Endothelial cell of umbilical vein (primary cell): ENCODE measurements around the gene TULP4. TPM values are rescaled to one million over a fixed set of nuclear protein-coding genes. Genes with fewer than 3 reads are reported as not detected.

Experiments used
- BruUV-seq: library from RNA; stranded (reverse); fragments of 400-500 nt; replicated peaks from 2 replicates; lab custom pipeline; 2021; lab: Mats Ljungman, UMichigan
- CTCF ChIA-PET: fragments of 300-600, 350-600 bp; sonication (Branson Sonifier 250); formaldehyde crosslinking; loops from one replicate; lab custom pipeline; 2021; ENCODE audit warnings: antibody characterized with exemption, inconsistent platforms; lab: Charles Lee
- POLR2A ChIA-PET: fragments of 300-600, 350-600 bp; sonication (Branson Sonifier 250); formaldehyde crosslinking; loops from one replicate; lab custom pipeline; 2021; ENCODE audit warnings: antibody characterized with exemption, inconsistent platforms; lab: Charles Lee
- DNase-seq: peaks from one replicate; pipeline ENCODE4 v3.0.0-alpha.2; 2011; ENCODE audit warnings: low read depth, low spot score
- FAIRE-seq: peaks from 2 replicates; lab custom pipeline; 2011; peaks lifted over from hg19 to GRCh38; lab: Jason Lieb, UNC
- H2AFZ ChIP-seq: 2 replicates; pipeline ENCODE4 v1.6.0; 2012; ENCODE audit warnings: low read depth, low read length, control low read depth, inconsistent platforms
- H3K27ac ChIP-seq: 2 replicates; pipeline ENCODE4 v1.5.1; 2011; ENCODE audit warnings: low read depth, mild to moderate bottlenecking, control low read depth, low read length, moderate library complexity; ENCODE audit not compliant: insufficient read depth
- H3K27me3 ChIP-seq, 2 experiments: 2 replicates each; pipeline versions ENCODE4 v1.6.0 to v1.6.1; 2011; ENCODE audit warnings: low read length in 2 of 2, mixed read lengths in 1 of 2; ENCODE audit not compliant: control insufficient read depth in 2 of 2, insufficient read depth in 2 of 2
- H3K36me3 ChIP-seq, 2 experiments: 2 replicates in 1 of 2; 3 replicates in 1 of 2; pipeline ENCODE4 v1.5.1; 2011; ENCODE audit warnings: low read length in 2 of 2, mild to moderate bottlenecking in 1 of 2, moderate library complexity in 1 of 2; ENCODE audit not compliant: control insufficient read depth in 2 of 2, insufficient read depth in 2 of 2; ENCODE audit errors: extremely low read depth in 1 of 2
- H3K4me1 ChIP-seq: 3 replicates; pipeline ENCODE4 v1.5.1; 2011; ENCODE audit warnings: mild to moderate bottlenecking, low read length; ENCODE audit not compliant: control insufficient read depth, insufficient read depth; ENCODE audit errors: extremely low read depth
- H3K4me2 ChIP-seq: 2 replicates; pipeline ENCODE4 v1.6.1; 2011; ENCODE audit warnings: low read length, control low read depth, mixed read lengths; ENCODE audit not compliant: insufficient read depth
- H3K4me3 ChIP-seq, 3 experiments: fragments of 200-600 bp in 1 of 3; sonication (generic), shearing (Covaris generic) in 1 of 3; replicated peaks in 1 of 3; 2 replicates each; pipeline ENCODE4 v1.5.1; 2011 to 2016; ENCODE audit warnings: control low read depth in 3 of 3, low read length in 3 of 3, mild to moderate bottlenecking in 2 of 3, inconsistent platforms in 1 of 3, low read depth in 1 of 3, moderate library complexity in 1 of 3; ENCODE audit not compliant: insufficient read depth in 1 of 3
- H3K79me2 ChIP-seq: 2 replicates; pipeline ENCODE4 v1.6.0; 2012; ENCODE audit warnings: low read length, inconsistent platforms; ENCODE audit not compliant: control insufficient read depth, insufficient read depth
- H3K9ac ChIP-seq: replicated peaks from 2 replicates; pipeline ENCODE3; 2011; ENCODE audit warnings: low read length, control low read depth; ENCODE audit not compliant: insufficient read depth; ENCODE audit errors: extremely low read depth
- H3K9me1 ChIP-seq: replicated peaks from 3 replicates; pipeline ENCODE4 v1.6.0; 2011; ENCODE audit warnings: mild to moderate bottlenecking, low read length; ENCODE audit not compliant: control insufficient read depth, insufficient read depth; ENCODE audit errors: extremely low read depth
- H3K9me3 ChIP-seq: replicated peaks from 2 replicates; pipeline ENCODE4 v1.5.1; 2012; ENCODE audit warnings: low read length, inconsistent platforms; ENCODE audit not compliant: control insufficient read depth, insufficient read depth
- H4K20me1 ChIP-seq: replicated peaks from 2 replicates; pipeline ENCODE3; 2011; ENCODE audit warnings: mild to moderate bottlenecking, low read length; ENCODE audit not compliant: control insufficient read depth, insufficient read depth; ENCODE audit errors: extremely low read depth
- FOS ChIP-seq: IDR thresholded peaks from 2 replicates; pipeline ENCODE4 v1.6.1; 2011; ENCODE audit warnings: mild to moderate bottlenecking, low read length, moderate library complexity, borderline replicate concordance; ENCODE audit not compliant: insufficient read depth
- GATA2 ChIP-seq: IDR thresholded peaks from 2 replicates; pipeline ENCODE4 v1.7.0; 2011; ENCODE audit warnings: low read depth, mild to moderate bottlenecking, moderate library complexity, mixed read lengths, low read length; ENCODE audit not compliant: insufficient read length, insufficient read depth
- JUN ChIP-seq: IDR thresholded peaks from 2 replicates; pipeline ENCODE4 v1.6.1; 2011; ENCODE audit warnings: borderline replicate concordance, low read depth; ENCODE audit not compliant: insufficient read length, insufficient read depth
- dilution Hi-C: fragments of 300-500 bp; cut with MboI; formaldehyde crosslinking; loops from one replicate; pipeline ENCODE4 v1.15.0; 2019; ENCODE audit warnings: low sequenced_read_pairs; ENCODE audit not compliant: extremely low pct_ligation_motif_present
- intact Hi-C: fragments of 100-400 bp; cut with micrococcal nuclease; formaldehyde crosslinking; loops from one replicate; pipeline ENCODE4 v1.10.0; 2022
- polyA plus RNA-seq, 4 experiments: library from polyadenylated mRNA; depleted of rRNA in 3 of 4; stranded (reverse) in 3 of 4; unstranded in 1 of 4; fragments of >200 nt; gene quantifications; 2 replicates each; pipeline versions ENCODE4 v1.2.1 to v1.2.3, GENCODE V29; 2011 to 2012; ENCODE audit warnings: missing spikeins in 1 of 4
- total RNA-seq: library from RNA; stranded (reverse); gene quantifications from 2 replicates; pipeline ENCODE4 v1.2.3, GENCODE V29; 2021
- TF ChIP-seq, protein P1 (sequence below), 2 donors: IDR thresholded peaks; 1 replicate in 1 of 2; 2 replicates in 1 of 2; pipeline ENCODE4 v1.5.1; 2011; ENCODE audit warnings: low read length in 2 of 2, mild to moderate bottlenecking in 2 of 2, moderate library complexity in 2 of 2, control low read depth in 1 of 2, inconsistent platforms in 1 of 2, low read depth in 1 of 2; ENCODE audit not compliant: insufficient read depth in 1 of 2; ENCODE audit errors: extremely low read depth in 1 of 2

Gene TULP4
- total and polyA plus RNA-seq, 2 donors (not counting 3 experiments of a cell fraction or from before 2014, with no cell fraction given): 10.8 to 55.1 TPM

DNA sequence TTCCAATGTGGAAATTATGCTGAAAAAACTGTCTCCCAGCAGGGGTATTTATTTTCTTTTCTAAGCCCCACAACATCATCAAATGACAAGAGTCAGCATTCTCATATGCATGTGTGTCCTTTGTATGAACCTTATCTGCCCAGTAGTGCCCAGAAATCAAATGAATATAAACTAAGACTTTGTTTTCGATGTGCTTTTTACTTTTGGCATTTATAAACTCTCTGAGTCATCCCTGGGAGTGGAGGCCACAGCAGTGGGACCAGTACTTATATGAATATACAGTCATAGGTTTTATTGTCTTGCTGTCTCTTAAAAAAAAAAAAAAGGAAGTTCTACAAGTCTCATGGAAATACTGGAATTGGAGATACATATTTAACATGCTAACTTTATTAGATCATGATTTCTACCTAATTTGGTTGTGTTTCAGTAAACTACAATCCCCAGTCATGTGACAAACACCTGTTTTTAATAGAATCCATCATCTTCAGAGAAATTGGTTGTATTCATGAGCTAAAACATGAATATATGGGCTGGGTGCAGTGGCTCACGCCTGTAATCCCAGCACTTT, 148.4 kb downstream of the TULP4 start:
- intact Hi-C loops (loop anchor here (1.0 kb wide), 1 partner anchor 51 kb away; no protein-coding TSS in a partner anchor), dilution Hi-C loops (no loop called here)
- no TSS peak for BruUV-seq
- H4K20me1 ChIP-seq: no peaks in the 10 kb centered on the region
- H3K9me3 ChIP-seq: no peaks in the 10 kb centered on the region
- no peak overlapping the region for H2AFZ ChIP-seq
- DNase-seq: peak; percentile 91
- no peaks in the 10 kb centered on the region for H3K9me1 ChIP-seq
- H3K27ac ChIP-seq: peak overlapping the region; percentile 77
- H3K27me3 ChIP-seq: no peaks in the 10 kb centered on the region
- ChIA-PET POLR2A (interaction anchor here (0.6 kb wide), 1 partner anchor 25 kb away, joined by 3 read pairs; no protein-coding TSS in a partner anchor), CTCF (interaction anchor here (1.0 to 1.9 kb wide), 6 partner anchors 17 to 246 kb away, joined by 3 to 11 read pairs (median 3); no protein-coding TSS in a partner anchor)
- H3K79me2 ChIP-seq: no peaks in the 10 kb centered on the region
- no peak overlapping the region for H3K4me3 ChIP-seq
- peak overlapping the region; percentile 36 for H3K4me2 ChIP-seq
- TF ChIP-seq, protein P1, sequence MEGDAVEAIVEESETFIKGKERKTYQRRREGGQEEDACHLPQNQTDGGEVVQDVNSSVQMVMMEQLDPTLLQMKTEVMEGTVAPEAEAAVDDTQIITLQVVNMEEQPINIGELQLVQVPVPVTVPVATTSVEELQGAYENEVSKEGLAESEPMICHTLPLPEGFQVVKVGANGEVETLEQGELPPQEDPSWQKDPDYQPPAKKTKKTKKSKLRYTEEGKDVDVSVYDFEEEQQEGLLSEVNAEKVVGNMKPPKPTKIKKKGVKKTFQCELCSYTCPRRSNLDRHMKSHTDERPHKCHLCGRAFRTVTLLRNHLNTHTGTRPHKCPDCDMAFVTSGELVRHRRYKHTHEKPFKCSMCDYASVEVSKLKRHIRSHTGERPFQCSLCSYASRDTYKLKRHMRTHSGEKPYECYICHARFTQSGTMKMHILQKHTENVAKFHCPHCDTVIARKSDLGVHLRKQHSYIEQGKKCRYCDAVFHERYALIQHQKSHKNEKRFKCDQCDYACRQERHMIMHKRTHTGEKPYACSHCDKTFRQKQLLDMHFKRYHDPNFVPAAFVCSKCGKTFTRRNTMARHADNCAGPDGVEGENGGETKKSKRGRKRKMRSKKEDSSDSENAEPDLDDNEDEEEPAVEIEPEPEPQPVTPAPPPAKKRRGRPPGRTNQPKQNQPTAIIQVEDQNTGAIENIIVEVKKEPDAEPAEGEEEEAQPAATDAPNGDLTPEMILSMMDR (IDR thresholded peaks at IDR 0.05; ENCODE audit: extremely low read depth in 1 of 2, insufficient read depth in 1 of 2, low read depth in 1 of 2, low read length in 2 of 2): no peak
- TF ChIP-seq FOS: peak; percentile 70
- no peak for TF ChIP-seq GATA2
- peak; percentile 68 for TF ChIP-seq JUN
- peak overlapping the region; percentile 52 for H3K9ac ChIP-seq
- peaks cover 0 to 4% of the 10 kb centered on the region in 2 experiments for H3K36me3 ChIP-seq
- peaks cover 25% of the 10 kb centered on the region for H3K4me1 ChIP-seq
- FAIRE-seq: peak; percentile 63
